Measurements from ENCODE around the gene DLEC1. TPM values are rescaled to one million over a fixed set of nuclear protein-coding genes. Genes with fewer than 3 reads are reported as not detected.

The DLEC1 gene
- total RNA-seq, 1 experiment from 2014 or later, result not detected

GRCh38 chr3:38117163-38117716 lies 78.2 kb downstream of the DLEC1 start:
- ATAC-seq (peak; percentile 61), DNase-seq (ENCODE audit: low read depth, low spot score) (no peak)
- TF ChIP-seq REST (IDR thresholded peaks at IDR 0.05; ENCODE audit: insufficient read depth in 1 of 2, low read depth in 2 of 2, low read length in 1 of 2) (no peak), CTCF (IDR thresholded peaks at IDR 0.05) (no peak), POLR2AphosphoS5 (IDR thresholded peaks at IDR 0.05; ENCODE audit: low read depth, low read length) (no peak), SIN3A (IDR thresholded peaks at IDR 0.05; ENCODE audit: borderline replicate concordance, insufficient read depth, low read depth, low read length) (no peak), TCF7L2 (IDR thresholded peaks at IDR 0.05; ENCODE audit: low read depth, low read length) (no peak)
- Histone ChIP-seq H3K4me3 (ENCODE audit: low read depth in 2 of 2, low read length in 2 of 2) (no peak overlapping the region), H3K9me3 (ENCODE audit: control insufficient read depth, insufficient read depth, low read depth, low read length) (no peaks in the 10 kb centered on the region), H3K4me1 (ENCODE audit: control insufficient read depth, insufficient read depth, low read length) (no peaks in the 10 kb centered on the region), H3K36me3 (ENCODE audit: control insufficient read depth, insufficient read depth, low read length) (no peaks in the 10 kb centered on the region), H3K27ac (ENCODE audit: low read length) (no peak overlapping the region), H3K27me3 (ENCODE audit: control insufficient read depth, insufficient read depth, low read length) (no peaks in the 10 kb centered on the region)
- no TSS peak for BruUV-seq (replicated peaks)
- intact Hi-C loops (cut with micrococcal nuclease; ENCODE audit: unreplicated experiment), result no loop called here
- in situ Hi-C loops (cut with HindIII; ENCODE audit: low pct_unique_long_range_greater_than_20kb, low sequenced_read_pairs), result no loop called here
- CTCF ChIA-PET, result interaction anchor here (0.6 kb wide), 3 partner anchors 39 to 130 kb away, joined by 3 to 10 read pairs (median 3); no protein-coding TSS in a partner anchor
- POLR2A ChIA-PET, result interaction anchor here (0.5 kb wide), 1 partner anchor 11 kb away, joined by 4 read pairs; no protein-coding TSS in a partner anchor

- ChIA-PET POLR2A (no interaction called here), CTCF (interaction anchor here (0.5 to 0.7 kb wide), 3 partner anchors 39 to 227 kb away, joined by 3 to 10 read pairs (median 6); no protein-coding TSS in a partner anchor)
- TF ChIP-seq TCF7L2 (IDR thresholded peaks at IDR 0.05; ENCODE audit: low read depth, low read length) (no peak), CTCF (IDR thresholded peaks at IDR 0.05) (peak; percentile 76), SIN3A (IDR thresholded peaks at IDR 0.05; ENCODE audit: borderline replicate concordance, insufficient read depth, low read depth, low read length) (no peak)
- Histone ChIP-seq H3K4me3 (ENCODE audit: low read depth in 2 of 2, low read length in 2 of 2) (no peak overlapping the region), H3K27me3 (ENCODE audit: control insufficient read depth, insufficient read depth, low read length) (no peaks in the 10 kb centered on the region), H3K9me3 (ENCODE audit: control insufficient read depth, insufficient read depth, low read depth, low read length) (no peaks in the 10 kb centered on the region), H3K4me1 (ENCODE audit: control insufficient read depth, insufficient read depth, low read length) (no peaks in the 10 kb centered on the region), H3K36me3 (ENCODE audit: control insufficient read depth, insufficient read depth, low read length) (no peaks in the 10 kb centered on the region), H3K27ac (ENCODE audit: low read length) (no peak overlapping the region)
- no TSS peak for BruUV-seq (replicated peaks)
- ATAC-seq, result peak; percentile 70
- intact Hi-C loops (cut with micrococcal nuclease; ENCODE audit: unreplicated experiment) (no loop called here), in situ Hi-C loops (cut with HindIII; ENCODE audit: low pct_unique_long_range_greater_than_20kb, low sequenced_read_pairs) (no loop called here)
- DNase-seq (ENCODE audit: low read depth, low spot score), result peak; percentile 59
Observed at GRCh38 chr3:38117748-38118420, 78.9 kb downstream of the DLEC1 start.
